Measurements from ENCODE around the gene PEAR1.

GRCh38 chr1:156913809-156914387 is 20.4 kb downstream of the PEAR1 start:
- TF ChIP-seq CTCF (IDR thresholded peaks at IDR 0.05; ENCODE audit: insufficient read depth, low read length, poor library complexity, severe bottlenecking) (no peak), EZH2phosphoT487 (conservative IDR thresholded peaks at IDR 0.05; ENCODE audit: low read length) (no peak)

All from SU-DHL-6 (cell line).